ENCODE measurements around the gene GUCY2F. TPM values are rescaled to one million over a fixed set of nuclear protein-coding genes. Genes with fewer than 3 reads are reported as not detected.

GUCY2F gene
- total RNA-seq, 1 experiment from 2014 or later, result not detected

DNA sequence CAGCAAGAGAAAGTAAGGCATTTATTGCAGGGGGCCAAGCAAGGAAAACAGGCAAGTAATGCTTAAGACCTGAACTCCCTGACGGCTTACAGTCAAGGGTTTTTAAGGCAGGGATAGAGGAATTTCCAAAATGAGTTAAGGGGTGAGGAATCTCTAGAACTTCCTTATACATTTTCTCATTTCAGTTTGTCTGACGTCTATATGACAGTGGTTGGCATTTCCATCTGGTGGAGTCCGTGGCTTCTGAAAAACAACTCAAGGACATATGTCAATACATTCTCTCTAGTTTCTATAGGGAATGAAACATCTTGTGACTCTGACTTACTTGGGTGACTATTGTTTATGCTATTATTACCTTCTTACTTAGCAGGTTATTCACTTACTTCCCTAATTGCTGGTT, 19.3 kb upstream of the GUCY2F start:
- Mint-ChIP-seq H3K4me3 (ENCODE audit: low read depth, unreplicated experiment) (no peak overlapping the region), H3K9me3 (ENCODE audit: low read depth, unreplicated experiment) (no peaks in the 10 kb centered on the region), H3K27ac (ENCODE audit: unreplicated experiment) (no peak overlapping the region), H3K4me1 (ENCODE audit: low read depth, unreplicated experiment) (no peaks in the 10 kb centered on the region), H3K27me3 (ENCODE audit: unreplicated experiment) (peaks cover 31% of the 10 kb centered on the region), H3K36me3 (ENCODE audit: insufficient read depth, unreplicated experiment) (no peaks in the 10 kb centered on the region)
- no TSS peak for BruUV-seq (replicated peaks)
- intact Hi-C loops (cut with micrococcal nuclease; ENCODE audit: unreplicated experiment), result no loop called here
- TF ChIP-seq, protein P1, sequence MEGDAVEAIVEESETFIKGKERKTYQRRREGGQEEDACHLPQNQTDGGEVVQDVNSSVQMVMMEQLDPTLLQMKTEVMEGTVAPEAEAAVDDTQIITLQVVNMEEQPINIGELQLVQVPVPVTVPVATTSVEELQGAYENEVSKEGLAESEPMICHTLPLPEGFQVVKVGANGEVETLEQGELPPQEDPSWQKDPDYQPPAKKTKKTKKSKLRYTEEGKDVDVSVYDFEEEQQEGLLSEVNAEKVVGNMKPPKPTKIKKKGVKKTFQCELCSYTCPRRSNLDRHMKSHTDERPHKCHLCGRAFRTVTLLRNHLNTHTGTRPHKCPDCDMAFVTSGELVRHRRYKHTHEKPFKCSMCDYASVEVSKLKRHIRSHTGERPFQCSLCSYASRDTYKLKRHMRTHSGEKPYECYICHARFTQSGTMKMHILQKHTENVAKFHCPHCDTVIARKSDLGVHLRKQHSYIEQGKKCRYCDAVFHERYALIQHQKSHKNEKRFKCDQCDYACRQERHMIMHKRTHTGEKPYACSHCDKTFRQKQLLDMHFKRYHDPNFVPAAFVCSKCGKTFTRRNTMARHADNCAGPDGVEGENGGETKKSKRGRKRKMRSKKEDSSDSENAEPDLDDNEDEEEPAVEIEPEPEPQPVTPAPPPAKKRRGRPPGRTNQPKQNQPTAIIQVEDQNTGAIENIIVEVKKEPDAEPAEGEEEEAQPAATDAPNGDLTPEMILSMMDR (IDR thresholded peaks at IDR 0.05; ENCODE audit: unreplicated experiment), result no peak
- CTCF ChIA-PET, result no interaction called here
- no peak for DNase-seq

DNA sequence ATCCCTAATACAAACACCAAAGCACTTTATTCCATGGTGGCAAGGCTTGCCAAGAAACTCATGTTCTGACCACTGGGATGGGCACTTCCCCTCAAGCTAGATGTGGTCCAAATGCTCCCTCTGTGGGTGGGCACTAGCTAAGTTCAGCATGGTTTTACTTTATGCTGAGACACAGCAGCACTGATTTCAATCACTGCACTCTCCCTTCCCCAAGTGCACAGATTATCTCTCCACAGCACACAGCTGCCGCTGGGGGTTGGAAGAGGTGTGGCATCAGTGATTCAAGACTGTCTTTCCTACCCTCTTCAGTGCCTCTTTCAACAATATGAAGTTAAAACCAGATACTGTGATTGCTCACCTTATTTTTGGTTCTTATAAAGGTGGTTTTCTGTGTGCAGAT, 16.5 kb upstream of the GUCY2F start:
- Mint-ChIP-seq H3K9me3 (ENCODE audit: low read depth, unreplicated experiment) (no peaks in the 10 kb centered on the region), H3K4me1 (ENCODE audit: low read depth, unreplicated experiment) (no peaks in the 10 kb centered on the region), H3K4me3 (ENCODE audit: low read depth, unreplicated experiment) (no peak overlapping the region), H3K36me3 (ENCODE audit: insufficient read depth, unreplicated experiment) (no peaks in the 10 kb centered on the region), H3K27ac (ENCODE audit: unreplicated experiment) (no peak overlapping the region), H3K27me3 (ENCODE audit: unreplicated experiment) (peaks cover 51% of the 10 kb centered on the region)
- TF ChIP-seq, protein P1 (IDR thresholded peaks at IDR 0.05; ENCODE audit: unreplicated experiment), result no peak
- no TSS peak for BruUV-seq (replicated peaks)
- no peak for DNase-seq
- intact Hi-C loops (cut with micrococcal nuclease; ENCODE audit: unreplicated experiment), result no loop called here
- CTCF ChIA-PET, result no interaction called here

DNA sequence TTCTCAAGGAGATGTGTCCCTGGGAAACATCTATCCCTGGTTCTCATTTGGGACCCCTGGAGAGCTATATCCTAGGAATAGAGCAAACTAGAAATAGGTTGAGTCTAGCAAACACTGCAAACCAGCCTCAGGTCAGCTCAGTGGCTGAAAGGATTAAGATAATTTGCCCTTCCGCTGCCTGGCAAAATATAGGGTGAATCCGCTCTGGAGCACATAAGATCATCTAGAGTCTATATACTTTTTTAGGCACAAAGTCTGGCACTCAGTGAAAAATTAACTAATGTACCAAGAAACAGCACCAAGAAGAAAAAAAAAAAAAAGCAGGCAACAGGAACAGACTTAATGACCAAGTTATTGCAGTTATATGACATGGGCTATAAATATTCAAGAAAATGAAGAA, 7.3 kb upstream of the GUCY2F start:
- H3K4me3 Mint-ChIP-seq (ENCODE audit: low read depth, unreplicated experiment), result no peak overlapping the region
- CTCF ChIA-PET, result no interaction called here
- no peak overlapping the region for H3K27ac Mint-ChIP-seq (ENCODE audit: unreplicated experiment)
- H3K4me1 Mint-ChIP-seq (ENCODE audit: low read depth, unreplicated experiment), result no peaks in the 10 kb centered on the region
- TF ChIP-seq, protein P1 (IDR thresholded peaks at IDR 0.05; ENCODE audit: unreplicated experiment), result no peak
- no peak for DNase-seq
- no TSS peak for BruUV-seq (replicated peaks)
- peaks cover 34% of the 10 kb centered on the region for H3K27me3 Mint-ChIP-seq (ENCODE audit: unreplicated experiment)
- intact Hi-C loops (cut with micrococcal nuclease; ENCODE audit: unreplicated experiment), result loop anchor here (5.0 kb wide), 1 partner anchor 218 kb away; no protein-coding TSS in a partner anchor
- H3K36me3 Mint-ChIP-seq (ENCODE audit: insufficient read depth, unreplicated experiment), result no peaks in the 10 kb centered on the region
- H3K9me3 Mint-ChIP-seq (ENCODE audit: low read depth, unreplicated experiment), result no peaks in the 10 kb centered on the region

DNA sequence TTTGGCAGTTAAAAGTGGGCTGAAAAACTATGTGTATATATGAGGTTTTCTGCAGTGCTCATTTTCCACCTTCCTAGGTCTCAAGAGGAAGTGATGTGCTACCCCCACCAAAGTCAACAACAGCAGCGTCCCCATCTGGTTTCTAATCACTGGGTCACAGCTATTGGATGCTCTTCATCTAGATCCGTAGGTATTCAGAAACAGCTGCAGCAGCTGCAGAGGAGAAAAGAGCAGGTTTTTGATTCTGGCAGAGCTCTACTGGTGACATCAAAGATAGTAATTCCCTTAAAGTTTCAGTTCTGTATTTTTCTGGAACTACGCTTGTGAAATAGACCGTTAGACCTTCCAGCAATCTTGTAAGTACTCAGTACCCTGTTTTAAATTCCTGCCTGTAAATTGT, 5.8 kb upstream of the GUCY2F start:
- Mint-ChIP-seq H3K4me3 (ENCODE audit: low read depth, unreplicated experiment) (no peak overlapping the region), H3K4me1 (ENCODE audit: low read depth, unreplicated experiment) (no peaks in the 10 kb centered on the region), H3K36me3 (ENCODE audit: insufficient read depth, unreplicated experiment) (no peaks in the 10 kb centered on the region), H3K9me3 (ENCODE audit: low read depth, unreplicated experiment) (no peaks in the 10 kb centered on the region), H3K27ac (ENCODE audit: unreplicated experiment) (no peak overlapping the region), H3K27me3 (ENCODE audit: unreplicated experiment) (peaks cover 26% of the 10 kb centered on the region)
- intact Hi-C loops (cut with micrococcal nuclease; ENCODE audit: unreplicated experiment), result loop anchor here (2.0 to 5.0 kb wide), 2 partner anchors 49 to 220 kb away; partner anchors contain the start of gene NXT2
- no TSS peak for BruUV-seq (replicated peaks)
- TF ChIP-seq, protein P1 (IDR thresholded peaks at IDR 0.05; ENCODE audit: unreplicated experiment), result no peak
- CTCF ChIA-PET, result interaction anchor here (0.6 kb wide), 1 partner anchor 153 kb away, joined by 3 read pairs; no protein-coding TSS in a partner anchor
- no peak for DNase-seq
